ENCODE measurements around the gene FBXL4.

Gene FBXL4

DNA sequence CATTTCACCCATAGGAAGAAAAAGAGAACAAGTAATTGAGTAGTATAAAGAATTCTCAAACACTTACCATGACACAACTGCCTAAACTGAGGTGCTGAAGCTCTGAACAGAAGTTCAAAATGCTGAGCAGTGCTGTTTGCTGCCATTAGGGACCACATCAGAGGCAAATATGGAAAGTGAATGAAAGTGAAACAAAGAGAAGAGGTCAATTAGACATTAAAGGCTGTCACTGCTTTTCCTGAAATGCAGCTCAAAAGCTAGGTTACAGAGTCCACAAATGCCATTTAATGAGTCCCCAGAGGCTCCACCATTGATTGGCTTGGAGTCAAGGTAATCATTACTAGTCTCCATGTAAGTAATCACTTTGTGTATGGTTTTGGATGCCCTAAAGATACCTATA is 67.3 kb downstream of the FBXL4 start:
- DNase-seq (ENCODE audit: low read depth) = no peak

DNA sequence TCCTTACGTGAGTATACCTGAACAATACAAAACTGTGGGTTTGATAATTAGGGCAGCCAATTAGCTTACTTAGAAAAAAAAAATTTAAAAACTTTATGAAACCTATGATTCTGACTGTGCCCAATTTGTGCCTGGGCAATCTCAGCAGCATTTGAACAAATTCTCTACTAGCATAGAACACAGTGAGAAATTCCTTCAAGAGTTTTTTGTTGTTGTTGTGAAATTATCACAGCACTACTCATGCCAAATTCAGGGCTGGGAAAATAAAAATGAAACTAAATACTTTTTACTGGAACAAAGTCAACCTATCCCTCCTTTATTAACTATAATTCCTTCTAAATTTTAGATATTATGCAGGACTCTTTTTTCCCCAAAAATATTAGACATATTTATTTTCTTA is 70.5 kb downstream of the FBXL4 start:
- no peak for DNase-seq (ENCODE audit: low read depth)

DNA sequence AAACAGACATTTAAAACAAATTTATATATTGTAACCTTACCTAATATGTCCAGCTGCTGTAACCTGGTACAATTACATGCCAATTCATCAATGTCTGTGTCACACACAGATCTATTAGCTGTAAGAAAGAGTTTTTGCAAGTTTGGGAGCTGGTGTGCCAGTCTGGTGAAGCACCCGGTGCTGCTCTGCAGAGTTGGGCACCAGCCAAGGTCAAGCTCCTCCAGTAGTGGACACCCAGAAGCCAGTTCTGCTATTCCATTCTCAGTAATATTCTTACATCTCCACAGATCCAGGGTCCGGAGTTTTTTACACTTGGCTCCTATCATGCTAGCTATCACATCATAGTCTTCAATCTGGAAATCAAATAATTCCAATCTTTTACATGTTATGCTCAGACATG is 72.4 kb downstream of the FBXL4 start:
- DNase-seq (ENCODE audit: low read depth) = no peak

GRCh38 chr6:98871821-98872220 is 75.9 kb downstream of the FBXL4 start:
- no peak for DNase-seq (ENCODE audit: low read depth)

GRCh38 chr6:98871057-98871456 is 76.7 kb downstream of the FBXL4 start:
- no peak for DNase-seq (ENCODE audit: low read depth)

DNA sequence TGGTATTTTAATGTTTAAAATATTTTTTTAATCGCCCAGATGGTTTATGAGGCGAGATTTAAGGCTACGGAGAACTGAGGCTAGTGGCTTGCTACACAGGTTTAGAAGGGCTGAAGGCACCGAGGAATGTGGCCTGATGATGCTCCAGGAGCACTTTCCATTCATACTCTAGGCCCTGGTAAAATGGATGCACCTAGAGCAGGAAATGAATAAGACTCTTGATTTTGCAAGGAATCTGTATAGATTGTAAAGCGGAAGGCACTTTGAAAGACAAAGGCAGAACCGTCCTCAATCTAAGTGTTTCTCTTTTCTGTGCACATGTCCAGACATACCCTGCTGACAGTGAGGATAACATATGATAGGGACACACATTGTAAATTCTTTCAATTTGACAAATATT is 83.2 kb downstream of the FBXL4 start:
- no peak for DNase-seq (ENCODE audit: low read depth)

- DNase-seq (ENCODE audit: low read depth) = no peak
Measured at GRCh38 chr6:98848539-98849242, 99.1 kb downstream of the FBXL4 start.

GRCh38 chr6:98847779-98848538 is 99.8 kb downstream of the FBXL4 start:
- DNase-seq (ENCODE audit: low read depth) = no peak

GRCh38 chr6:98847416-98847778 is 100.3 kb downstream of the FBXL4 start:
- no peak for DNase-seq (ENCODE audit: low read depth)

GRCh38 chr6:98846021-98846380 is 101.7 kb downstream of the FBXL4 start:
- no peak for DNase-seq (ENCODE audit: low read depth)

DNA sequence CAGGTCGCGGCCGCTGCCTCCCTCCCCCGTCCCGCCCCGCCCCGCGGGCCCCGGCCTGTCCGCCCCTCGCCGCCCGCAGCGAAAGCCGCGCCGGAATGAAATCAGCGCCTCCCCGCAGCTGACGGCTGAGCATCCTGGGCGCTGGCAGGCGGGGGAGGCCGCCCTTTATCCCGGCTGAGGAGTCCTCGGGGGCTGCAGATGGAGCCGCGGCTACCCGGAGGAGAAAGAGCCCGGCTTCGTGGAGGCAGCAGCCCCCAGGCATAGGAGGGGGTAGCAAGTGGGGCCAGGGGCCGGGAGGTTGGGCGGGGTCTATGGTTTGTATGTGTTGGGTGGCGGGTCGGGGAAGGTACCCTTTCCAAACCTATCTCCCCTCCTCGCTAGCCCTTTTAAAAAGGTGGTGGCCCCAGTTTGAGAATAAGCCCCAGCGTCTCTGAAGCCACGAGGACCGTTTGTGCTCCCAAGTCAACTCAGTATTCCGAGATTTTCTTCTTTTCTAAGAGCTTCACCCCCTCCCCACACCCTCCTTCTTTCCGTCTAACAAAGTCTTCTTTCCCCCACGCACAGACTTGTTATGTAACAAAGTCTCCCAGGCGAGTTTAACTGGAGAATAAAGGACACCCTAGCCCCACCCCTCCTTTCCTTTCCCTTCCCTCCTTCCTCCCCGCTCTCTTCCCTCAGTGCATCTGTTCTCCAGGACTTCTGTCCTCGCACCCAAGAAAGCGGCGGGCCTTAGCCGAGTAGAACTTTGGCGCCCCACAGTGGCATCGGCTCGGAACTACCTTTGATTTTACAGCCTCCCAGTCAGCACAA is 102.3 kb downstream of the FBXL4 start:
- DNase-seq (ENCODE audit: low read depth) = peak; percentile 20

GRCh38 chr6:98844244-98845210 is 103.2 kb downstream of the FBXL4 start:
- no peak for DNase-seq (ENCODE audit: low read depth)

GRCh38 chr6:98843271-98844243 is 104.2 kb downstream of the FBXL4 start:
- DNase-seq (ENCODE audit: low read depth) = no peak

DNA sequence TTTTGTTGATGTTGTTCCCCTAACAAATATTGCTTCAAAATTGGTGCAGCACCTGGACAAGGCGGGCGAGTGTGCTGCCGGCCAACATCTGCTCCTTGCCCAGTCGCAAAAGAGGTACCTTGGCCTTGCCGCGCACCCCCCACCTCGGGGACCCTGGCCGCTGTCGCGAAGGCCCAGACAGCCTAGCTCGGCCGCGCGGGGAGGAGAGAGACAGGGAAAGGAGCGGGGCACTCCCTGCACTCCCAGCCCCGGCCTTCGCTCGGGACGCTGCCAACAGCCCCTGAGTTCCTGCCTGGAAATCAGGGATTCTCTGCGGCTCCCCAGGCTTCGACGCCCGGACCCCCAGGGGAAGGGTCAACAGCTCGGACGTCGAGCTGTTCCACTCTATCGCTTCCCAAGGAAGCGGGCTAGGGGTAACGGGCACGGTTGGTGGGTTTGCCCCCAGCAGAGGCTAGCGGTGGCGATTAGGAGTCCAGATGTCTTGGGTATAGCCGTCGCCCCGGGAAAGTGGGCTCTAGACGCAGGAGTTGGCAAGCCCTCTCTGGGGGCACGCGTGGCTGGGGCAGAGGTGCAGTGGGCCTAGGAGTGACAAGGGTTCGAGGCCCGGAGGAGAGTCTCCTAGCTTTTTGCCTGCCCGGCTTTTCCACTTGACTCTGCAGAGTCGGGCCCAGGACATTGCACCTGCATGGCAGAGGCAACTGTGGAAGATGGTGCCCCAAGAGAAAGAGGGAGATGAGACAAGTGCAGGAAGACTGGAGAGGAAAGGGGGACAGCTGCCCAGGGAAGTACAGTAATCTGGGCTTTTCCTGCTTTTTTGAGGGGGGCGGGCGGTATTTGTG is 105.2 kb downstream of the FBXL4 start:
- DNase-seq (ENCODE audit: low read depth) = no peak

DNA sequence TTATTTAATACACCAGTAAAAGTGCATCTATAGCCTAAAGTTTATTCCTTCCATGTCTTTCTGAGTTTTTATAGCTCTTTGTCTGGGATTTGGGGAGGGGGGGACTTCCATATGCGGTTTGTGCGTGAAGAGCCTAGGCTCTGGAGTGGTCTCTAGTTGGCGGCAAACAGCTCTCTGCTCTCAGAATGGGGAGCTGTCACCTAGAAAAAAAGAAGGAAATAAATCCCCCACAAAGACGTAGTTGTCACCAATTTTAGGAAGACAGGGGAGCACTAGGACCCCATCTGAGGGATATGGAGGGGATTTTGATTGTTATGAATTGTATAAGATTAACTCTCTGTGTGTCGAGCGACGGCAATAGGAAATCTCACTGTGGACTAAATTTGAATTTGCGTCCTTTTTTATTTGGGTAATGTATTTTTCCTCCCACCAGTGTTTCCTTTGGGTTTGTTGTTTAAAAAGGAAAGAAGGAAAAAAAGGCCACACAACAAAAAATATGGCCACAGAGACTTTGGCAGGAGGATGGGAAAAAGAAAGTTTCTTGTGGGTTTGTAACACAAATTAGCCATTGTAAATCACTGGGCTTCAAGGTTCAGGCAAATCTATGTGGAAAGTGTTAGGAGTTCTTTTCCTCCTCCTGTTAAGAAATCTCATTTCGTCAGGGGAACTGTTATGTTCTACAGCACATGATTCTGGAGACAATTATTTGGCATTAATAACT is 106.0 kb downstream of the FBXL4 start:
- no peak for DNase-seq (ENCODE audit: low read depth)

GRCh38 chr6:98840996-98841513 is 106.7 kb downstream of the FBXL4 start:
- no peak for DNase-seq (ENCODE audit: low read depth)

- no peak for DNase-seq (ENCODE audit: low read depth)
Measured at GRCh38 chr6:98840385-98840784, 107.4 kb downstream of the FBXL4 start.

DNA sequence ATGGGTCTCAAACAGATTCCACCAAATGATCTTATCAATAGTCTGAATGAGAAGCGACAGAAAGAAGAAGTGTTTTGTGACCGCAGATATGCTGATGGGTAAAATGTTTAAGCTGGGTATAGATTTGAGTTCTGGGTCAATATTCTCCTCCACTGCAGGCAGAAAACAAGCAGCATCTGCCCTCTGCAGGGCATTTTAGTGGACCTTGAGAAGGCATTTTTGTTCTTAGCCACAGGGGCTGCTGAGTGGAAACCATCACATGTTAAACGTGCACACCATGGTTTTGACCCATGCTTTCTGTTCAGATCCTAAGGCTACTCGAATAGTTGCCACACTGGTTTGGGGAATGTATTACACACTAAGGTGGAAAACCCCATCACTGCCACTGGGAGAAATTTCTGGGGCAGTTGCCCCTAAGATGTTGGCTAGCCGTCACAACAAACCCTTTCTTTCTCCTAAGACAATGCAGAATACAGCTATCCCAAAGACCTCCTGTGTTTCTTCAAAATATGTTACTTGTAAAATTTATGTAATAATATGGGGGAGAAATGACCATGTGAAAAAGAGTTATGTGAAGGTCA is 107.9 kb downstream of the FBXL4 start:
- DNase-seq (ENCODE audit: low read depth) = no peak
